ENCODE data around the gene PSMD2.

PSMD2 gene

GRCh38 chr3:184343200-184343876 lies 44.3 kb downstream of the PSMD2 start:
- DNase-seq = no peak

DNA sequence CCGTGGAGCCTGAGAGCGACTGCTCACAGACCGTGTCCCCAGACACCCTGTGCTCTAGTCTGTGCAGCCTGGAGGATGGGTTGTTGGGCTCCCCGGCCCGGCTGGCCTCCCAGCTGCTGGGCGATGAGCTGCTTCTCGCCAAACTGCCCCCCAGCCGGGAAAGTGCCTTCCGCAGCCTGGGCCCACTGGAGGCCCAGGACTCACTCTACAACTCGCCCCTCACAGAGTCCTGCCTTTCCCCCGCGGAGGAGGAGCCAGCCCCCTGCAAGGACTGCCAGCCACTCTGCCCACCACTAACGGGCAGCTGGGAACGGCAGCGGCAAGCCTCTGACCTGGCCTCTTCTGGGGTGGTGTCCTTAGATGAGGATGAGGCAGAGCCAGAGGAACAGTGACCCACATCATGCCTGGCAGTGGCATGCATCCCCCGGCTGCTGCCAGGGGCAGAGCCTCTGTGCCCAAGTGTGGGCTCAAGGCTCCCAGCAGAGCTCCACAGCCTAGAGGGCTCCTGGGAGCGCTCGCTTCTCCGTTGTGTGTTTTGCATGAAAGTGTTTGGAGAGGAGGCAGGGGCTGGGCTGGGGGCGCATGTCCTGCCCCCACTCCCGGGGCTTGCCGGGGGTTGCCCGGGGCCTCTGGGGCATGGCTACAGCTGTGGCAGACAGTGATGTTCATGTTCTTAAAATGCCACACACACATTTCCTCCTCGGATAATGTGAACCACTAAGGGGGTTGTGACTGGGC lies 45.7 kb downstream of the PSMD2 start:
- DNase-seq = peak; percentile 20

- peak; percentile 92 for DNase-seq
These were observed 46.5 kb downstream of the PSMD2 start for GRCh38 chr3:184345317-184346144.

- no peak for DNase-seq
These were observed 47.6 kb downstream of the PSMD2 start for GRCh38 chr3:184346480-184347190.

DNA sequence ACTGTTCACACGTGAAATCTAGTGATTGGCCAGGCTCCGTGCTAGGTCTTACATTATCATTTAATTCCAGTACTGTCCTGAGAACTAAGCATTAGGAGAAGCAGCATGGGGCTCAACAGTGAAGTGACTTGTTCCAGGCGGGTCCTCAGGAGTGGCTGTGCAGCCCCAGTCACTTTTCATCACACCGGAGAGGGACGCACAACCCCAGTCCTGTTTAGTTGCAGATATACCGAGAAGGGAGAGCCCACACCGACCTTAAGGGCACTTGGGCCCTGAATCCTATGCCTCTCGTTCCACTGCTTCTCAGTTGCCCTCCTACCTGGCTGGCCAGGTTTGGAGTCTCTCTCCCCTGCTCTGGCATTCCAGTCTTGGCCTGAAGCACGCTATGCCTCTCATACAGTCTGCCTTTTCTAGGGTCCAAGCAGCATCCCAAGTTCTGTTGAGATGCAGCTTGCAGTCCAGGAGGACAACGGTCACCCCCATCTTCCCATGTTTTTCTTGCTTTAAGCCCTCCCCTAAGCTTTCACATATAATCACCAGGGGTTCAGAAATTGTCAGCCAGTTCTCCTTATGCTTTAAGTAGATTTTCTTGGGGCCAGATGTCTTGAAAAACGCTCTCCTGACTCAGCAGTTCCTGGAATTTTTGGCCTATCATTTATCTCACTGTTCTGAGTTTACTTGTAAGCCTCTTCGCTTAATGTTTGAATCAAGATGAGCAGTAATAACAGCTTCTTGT lies 48.4 kb downstream of the PSMD2 start:
- no peak for DNase-seq

- DNase-seq = no peak
These were observed 49.0 kb downstream of the PSMD2 start for GRCh38 chr3:184348057-184348382.

DNA sequence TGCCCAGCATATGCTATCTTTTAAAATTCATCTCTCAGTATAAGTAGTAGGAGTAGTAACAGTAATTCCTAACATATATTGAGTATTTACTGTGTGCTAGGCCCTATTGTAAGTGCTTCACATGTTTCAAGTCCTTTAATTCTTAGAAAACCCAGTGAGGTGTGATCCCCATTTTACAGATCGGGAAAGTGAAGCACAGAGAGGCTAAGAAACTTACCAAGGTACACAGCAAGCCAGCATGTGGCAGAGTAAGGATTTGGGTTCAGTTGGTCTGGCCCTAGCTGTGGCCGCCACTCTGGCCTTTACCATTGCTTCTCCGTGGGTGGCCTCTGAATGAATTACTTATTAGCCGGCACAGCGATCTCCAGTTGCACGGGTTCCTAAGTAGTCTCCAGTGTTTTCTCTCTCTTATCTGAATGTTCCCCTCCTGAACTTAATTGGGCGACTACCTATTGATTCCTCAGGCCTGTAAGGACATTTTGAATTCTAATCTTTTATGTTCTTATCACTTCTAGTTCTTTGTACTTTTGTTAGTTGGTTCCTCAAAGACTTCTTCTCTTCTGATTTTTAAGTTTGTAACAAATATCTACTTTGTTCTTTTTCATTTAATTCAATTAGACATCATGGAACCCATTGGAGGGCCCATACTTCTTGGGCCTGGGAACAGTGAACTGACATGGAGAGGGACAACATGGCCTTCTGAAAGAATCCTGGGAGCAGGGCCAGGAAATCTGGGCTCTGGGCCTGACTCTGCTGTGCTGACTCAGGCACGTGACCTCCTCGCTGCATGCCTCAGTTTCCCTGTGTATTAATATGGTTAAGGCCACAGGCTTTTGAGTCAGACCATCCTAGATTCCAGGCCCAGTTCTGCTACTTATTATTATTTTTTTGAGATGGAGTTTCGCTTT lies 50.8 kb downstream of the PSMD2 start:
- DNase-seq = peak; percentile 14

GRCh38 chr3:184350618-184351017 lies 51.6 kb downstream of the PSMD2 start:
- no peak for DNase-seq

- no peak for DNase-seq
These were observed 52.6 kb downstream of the PSMD2 start for GRCh38 chr3:184351511-184352148.

DNA sequence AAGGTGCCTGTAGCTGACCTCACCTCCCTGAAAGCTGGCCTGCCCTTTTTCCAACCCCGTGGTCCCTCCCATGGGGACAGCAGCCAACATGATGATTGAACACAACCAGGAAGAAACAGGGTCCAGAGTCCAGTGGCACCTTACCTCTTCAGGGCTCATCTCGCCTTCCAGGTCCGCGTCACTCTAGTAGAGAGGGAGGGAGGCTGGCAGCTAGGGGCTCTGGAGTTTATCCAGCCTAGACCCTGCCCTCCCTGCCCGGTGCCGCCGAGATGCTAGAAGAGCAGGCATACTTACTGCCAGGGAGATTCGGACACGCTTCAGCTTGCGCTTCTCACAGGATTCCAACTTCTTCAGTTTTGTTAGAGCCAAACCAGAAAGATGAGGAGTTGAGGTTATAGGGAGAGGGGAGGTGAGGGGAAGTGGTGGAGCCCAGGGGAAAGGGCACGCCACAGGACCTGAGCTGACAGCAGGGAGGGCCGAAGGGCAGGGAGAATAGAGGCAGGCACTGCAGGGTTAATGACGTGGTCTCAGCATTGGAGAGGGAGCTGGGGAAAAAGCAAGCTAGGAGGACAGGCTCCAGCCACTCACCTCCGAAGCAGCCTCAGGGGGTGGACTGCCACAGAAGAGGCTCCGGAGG lies 53.2 kb downstream of the PSMD2 start:
- DNase-seq = no peak

GRCh38 chr3:184352897-184353545 lies 54.0 kb downstream of the PSMD2 start:
- DNase-seq = no peak

DNA sequence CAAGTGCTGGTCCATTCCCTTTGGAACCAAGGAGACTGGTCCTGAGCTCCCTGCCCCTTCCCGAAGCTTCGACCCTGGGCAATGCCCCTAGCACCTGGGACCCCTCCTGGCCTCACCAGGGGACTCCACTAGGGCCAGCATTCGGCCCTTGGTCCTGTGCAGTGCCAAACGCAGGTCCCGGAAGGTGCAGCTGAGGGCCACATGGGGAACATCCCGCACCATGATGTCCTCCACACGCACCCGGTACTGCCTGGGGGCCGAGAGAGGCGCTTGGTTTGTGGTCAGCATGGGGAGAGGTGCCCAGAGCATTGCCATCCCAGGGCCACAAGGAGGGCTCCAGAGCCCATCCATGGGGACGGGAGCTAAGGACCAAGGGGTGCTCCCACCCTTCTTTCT lies 54.5 kb downstream of the PSMD2 start:
- DNase-seq = no peak

DNA sequence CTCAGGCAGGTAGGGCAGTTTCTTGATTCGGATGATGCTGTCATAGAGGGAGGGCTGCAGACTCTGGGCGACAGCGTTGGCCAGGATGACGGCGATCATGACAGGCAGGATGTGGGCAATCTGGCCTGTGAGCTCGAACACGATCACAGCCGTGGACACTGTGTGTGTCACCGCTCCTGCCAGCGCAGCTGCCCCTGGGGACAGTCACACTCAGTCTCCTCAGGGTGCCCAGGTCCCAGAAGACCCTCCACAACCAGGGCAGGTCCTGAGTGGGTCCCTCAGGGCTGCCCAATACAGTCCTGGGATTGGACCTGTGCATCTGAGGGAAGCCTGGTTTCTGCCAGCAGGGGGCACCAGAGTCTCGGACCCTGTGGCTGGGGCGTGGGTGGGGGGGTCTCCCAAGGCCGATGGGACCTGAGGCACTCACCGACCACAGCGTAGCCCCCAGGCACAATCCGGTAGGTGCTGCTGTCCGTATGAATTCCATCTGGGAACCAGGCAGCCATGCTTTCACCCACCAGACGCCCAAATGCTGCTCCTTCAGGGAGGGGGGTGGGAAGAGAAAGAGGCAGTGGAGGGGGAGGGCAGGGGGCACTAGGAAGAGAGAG lies 55.2 kb downstream of the PSMD2 start:
- DNase-seq = peak; percentile 15

GRCh38 chr3:184354754-184355153 lies 55.7 kb downstream of the PSMD2 start:
- DNase-seq = no peak

DNA sequence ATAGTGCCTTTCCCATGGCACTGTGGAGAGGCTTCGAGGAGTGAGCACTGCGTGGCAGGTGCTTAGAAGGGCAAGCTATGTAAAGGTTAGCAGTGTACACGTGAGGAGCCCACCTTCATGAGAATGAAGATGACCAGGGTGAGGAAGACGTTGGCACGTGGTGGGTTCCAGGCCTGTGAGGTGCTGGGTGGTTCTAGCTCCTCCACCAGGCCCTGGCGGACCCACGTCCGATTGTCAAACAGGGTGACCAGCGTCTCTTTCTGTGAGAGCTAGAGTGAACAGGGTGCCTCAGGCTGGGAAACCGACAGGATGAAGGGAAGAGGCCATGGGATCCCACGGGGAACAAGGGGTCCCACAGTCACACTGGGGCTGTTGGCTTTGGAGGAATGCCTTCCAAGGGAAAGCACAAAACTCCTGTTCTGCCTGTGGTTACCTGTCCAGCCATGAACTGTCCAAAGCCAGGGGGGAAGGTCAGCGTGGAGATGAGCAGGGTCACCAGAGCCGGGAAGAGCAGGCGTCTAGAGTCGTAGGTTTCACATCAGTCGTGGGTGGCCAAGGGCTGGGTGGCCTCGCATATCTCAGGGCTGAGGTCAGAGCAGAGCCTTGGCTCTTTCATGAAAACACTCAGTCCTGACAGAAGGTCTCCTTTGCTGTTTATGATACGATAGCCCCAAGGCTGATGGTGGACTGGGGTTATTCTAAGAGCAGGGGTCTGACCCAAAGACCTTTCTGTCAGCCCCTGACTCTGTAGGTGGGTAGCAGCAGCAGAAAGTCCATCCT lies 56.4 kb downstream of the PSMD2 start:
- no peak for DNase-seq

- no peak for DNase-seq
These were observed 58.4 kb downstream of the PSMD2 start for GRCh38 chr3:184357248-184358123.

- no peak for DNase-seq
These were observed 59.2 kb downstream of the PSMD2 start for GRCh38 chr3:184358124-184358767.
